HepG2 (cell line): ENCODE data around the gene MTFR1L. TPM values are rescaled to one million over a fixed set of nuclear protein-coding genes. Genes with fewer than 3 reads are reported as not detected.

Experiments used
- AKAP8 ChIP-seq: sonication (generic); formaldehyde crosslinking; IDR thresholded peaks from 2 replicates; pipeline ENCODE4 v1.5.1; 2020; ENCODE audit warnings: mild to moderate bottlenecking, missing genetic modification reagents
- CSRNP1 ChIP-seq: sonication (generic); formaldehyde crosslinking; IDR thresholded peaks from 2 replicates; pipeline ENCODE4 v1.8.1; 2023; ENCODE audit warnings: mild to moderate bottlenecking, missing genetic modification reagents
- HNRNPL ChIP-seq: fragments of 200-400 bp; formaldehyde crosslinking; IDR thresholded peaks from 2 replicates; pipeline ENCODE4 v1.6.1; 2017; ENCODE audit warnings: mild to moderate bottlenecking, low read depth, low read length
- KAT2B ChIP-seq: fragments of 150-350 bp; IDR thresholded peaks from 2 replicates; pipeline ENCODE4 v1.6.1; 2014; ENCODE audit warnings: low read depth, low read length, borderline replicate concordance
- SIX4 ChIP-seq: sonication (generic); formaldehyde crosslinking; IDR thresholded peaks from 2 replicates; pipeline ENCODE4 v1.4.0; 2020; ENCODE audit warnings: missing genetic modification reagents
- TBX2 ChIP-seq: sonication (generic); formaldehyde crosslinking; IDR thresholded peaks from 2 replicates; pipeline ENCODE4 v1.5.0; 2020; ENCODE audit warnings: missing genetic modification reagents, mild to moderate bottlenecking, borderline replicate concordance
- ZBTB42 ChIP-seq: sonication (generic); formaldehyde crosslinking; IDR thresholded peaks from 2 replicates; pipeline ENCODE4 v1.5.0; 2020; ENCODE audit warnings: mild to moderate bottlenecking, missing genetic modification reagents
- ZFP91 ChIP-seq: sonication (generic); formaldehyde crosslinking; IDR thresholded peaks from 2 replicates; pipeline ENCODE4 v1.9.0; 2022; ENCODE audit warnings: missing genetic modification reagents, mild to moderate bottlenecking, borderline replicate concordance
- ZNF496 ChIP-seq: sonication (generic); formaldehyde crosslinking; IDR thresholded peaks from 2 replicates; pipeline ENCODE4 v1.8.1; 2023; ENCODE audit warnings: mild to moderate bottlenecking, moderate library complexity, missing genetic modification reagents; ENCODE audit not compliant: insufficient replicate concordance
- polyA plus RNA-seq, 8 experiments: library from polyadenylated mRNA; depleted of rRNA in 3 of 8; stranded (reverse) in 7 of 8; unstranded in 1 of 8; fragments of >200 nt; fragmentation: Illumina TruSeq in 4 of 8; extraction: Trizol in 4 of 8; gene quantifications; 2 replicates each; pipeline versions ENCODE4 v1.2.1 to v1.2.3, GENCODE V29; 2011 to 2016; ENCODE audit warnings: low read depth in 4 of 8, missing spikeins in 1 of 8, mixed read lengths in 1 of 8; ENCODE audit not compliant: insufficient read depth in 1 of 8
- total RNA-seq, 5 experiments: library from RNA; depleted of rRNA; stranded (reverse); fragments of >200 nt; fragmentation: Illumina TruSeq; extraction: Trizol; gene quantifications; 2 replicates each; pipeline ENCODE4 v1.2.3, GENCODE V29; 2016; ENCODE audit warnings: low read depth in 1 of 5
- TF ChIP-seq, protein P1 (sequence below): sonication (generic); formaldehyde crosslinking; IDR thresholded peaks from 2 replicates; pipeline ENCODE4 v1.4.0; 2020; ENCODE audit warnings: missing genetic modification reagents

Gene MTFR1L
- total and polyA plus RNA-seq, 2 of the 13 experiments (the other 11 are each of a cell fraction or from before 2014, with no cell fraction given) = 38.0 to 55.7 TPM

DNA sequence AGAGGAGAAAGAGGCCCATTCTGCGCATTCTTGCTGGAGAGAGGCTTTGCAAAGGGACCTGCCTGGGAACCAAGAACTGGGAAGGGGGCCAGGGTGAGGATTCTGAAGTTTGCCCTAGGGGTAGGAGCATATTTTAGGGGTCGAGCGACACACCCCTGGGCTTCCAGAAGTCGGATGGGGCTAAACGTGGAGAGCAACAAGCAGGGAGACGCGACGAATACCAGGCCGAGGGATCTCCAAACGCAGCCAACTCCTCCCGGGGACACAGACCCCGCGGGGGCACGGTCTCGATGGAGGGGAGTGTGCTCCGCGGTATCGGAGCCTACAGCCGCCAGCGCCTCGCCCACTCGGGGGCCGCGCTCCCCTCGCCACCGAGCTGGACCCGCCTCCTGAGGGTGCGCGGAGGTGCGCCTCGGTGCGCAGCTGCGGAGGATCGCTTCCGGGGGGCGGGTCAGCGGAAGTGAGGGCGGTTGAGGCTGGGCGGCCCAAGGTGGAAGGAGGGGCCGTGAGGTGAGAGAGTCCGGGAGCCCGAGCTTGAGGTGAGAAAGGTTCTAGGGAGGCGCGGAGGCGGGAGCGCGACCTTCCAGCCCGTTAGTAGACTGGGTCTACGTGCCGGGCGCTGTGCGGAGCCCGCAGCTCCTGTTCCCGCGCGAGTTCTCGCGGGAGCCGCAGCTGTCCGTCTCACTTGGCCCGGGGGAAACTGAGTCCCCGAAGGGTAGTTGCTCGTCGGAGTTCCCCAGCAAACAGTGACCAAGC is at the start of gene MTFR1L (continued):
- TF ChIP-seq ZFP91 (CRISPR knock-in tag) (peak; percentile 84), AKAP8 (CRISPR knock-in tag) (no peak; the same call in 1 of the 2 replicates), CSRNP1 (no peak), HNRNPL (no peak), SIX4 (CRISPR knock-in tag) (no peak), TBX2 (CRISPR knock-in tag) (peak; percentile 93), KAT2B (no peak), ZBTB42 (CRISPR knock-in tag) (no peak; the same call in none of the 2 replicates), ZNF496 (CRISPR knock-in tag) (no peak)
- TF ChIP-seq, protein P1, sequence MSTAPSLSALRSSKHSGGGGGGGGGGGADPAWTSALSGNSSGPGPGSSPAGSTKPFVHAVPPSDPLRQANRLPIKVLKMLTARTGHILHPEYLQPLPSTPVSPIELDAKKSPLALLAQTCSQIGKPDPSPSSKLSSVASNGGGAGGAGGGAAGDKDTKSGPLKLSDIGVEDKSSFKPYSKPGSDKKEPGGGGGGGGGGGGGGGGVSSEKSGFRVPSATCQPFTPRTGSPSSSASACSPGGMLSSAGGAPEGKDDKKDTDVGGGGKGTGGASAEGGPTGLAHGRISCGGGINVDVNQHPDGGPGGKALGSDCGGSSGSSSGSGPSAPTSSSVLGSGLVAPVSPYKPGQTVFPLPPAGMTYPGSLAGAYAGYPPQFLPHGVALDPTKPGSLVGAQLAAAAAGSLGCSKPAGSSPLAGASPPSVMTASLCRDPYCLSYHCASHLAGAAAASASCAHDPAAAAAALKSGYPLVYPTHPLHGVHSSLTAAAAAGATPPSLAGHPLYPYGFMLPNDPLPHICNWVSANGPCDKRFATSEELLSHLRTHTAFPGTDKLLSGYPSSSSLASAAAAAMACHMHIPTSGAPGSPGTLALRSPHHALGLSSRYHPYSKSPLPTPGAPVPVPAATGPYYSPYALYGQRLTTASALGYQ (CRISPR knock-in tag) = no peak
